GM18858 (cell line): ENCODE measurements around the gene KYNU.
"Not testable (repeated sequence)": the region's sequence is repeated elsewhere in the genome, so short reads cannot be mapped to it uniquely, and the experiment has no call there.

Experiments used
- ATAC-seq: cut with Tn5 transposase; IDR thresholded peaks from one replicate; pipeline ENCODE4 v1.9.1; 2021; ENCODE audit not compliant: unreplicated experiment

Gene KYNU

DNA sequence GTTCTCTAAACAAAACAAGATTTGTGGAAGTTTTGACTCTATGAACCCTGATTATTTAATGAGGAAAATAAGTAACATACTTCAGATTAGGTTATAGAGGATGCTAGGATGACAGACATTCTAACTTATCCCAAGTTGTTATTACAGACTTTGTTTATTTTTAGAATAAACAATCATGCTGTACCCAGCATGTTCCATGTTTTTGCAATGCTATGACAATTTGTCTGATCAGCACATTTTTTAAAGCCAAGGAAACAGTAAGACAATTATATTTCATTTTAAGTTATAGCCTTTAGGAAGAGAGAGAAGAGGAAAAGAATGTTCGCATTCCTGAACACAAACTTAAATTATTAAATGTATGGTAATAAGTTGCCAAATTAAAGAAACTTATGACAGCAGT, 119.8 kb downstream of the KYNU start:
- ATAC-seq: no peak

DNA sequence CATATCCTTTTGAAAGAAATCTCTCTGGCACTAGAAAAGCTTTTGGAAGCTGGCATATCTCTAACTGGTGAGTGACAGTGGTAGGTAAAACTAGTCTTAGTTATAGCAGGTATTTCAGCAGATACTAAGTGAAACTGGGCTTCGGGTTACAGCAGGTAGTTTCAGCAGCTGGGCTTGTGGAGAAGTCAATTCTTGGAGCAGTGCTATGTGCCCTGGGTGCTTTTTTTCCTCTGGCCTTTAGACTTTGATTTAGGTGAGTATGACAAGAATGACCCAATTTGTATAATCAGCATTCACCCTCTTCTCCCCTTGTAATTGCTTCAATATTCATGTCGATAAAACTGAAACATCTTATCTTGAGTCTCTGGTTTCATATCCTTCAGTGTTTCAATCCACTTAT, 123.1 kb downstream of the KYNU start:
- no peak for ATAC-seq

DNA sequence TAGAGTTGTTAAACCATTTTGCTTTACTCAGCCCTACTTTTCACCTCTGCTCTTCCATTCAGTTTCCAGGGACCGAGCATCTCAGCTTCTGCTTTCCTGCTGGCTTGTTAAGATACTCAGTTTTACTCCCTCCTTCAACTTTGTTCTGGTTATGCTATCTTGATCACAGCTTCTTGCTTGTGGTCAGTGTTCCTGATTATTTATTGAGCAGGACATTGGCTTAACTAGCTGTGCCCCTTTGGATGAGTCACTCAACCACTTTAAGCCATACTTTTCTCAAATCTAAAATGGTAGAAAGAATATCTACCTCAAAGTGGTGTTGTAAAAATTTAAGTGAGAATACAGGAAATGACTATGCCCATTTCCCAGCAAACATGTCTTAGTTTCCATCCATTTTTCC, 124.0 kb downstream of the KYNU start:
- no peak for ATAC-seq

DNA sequence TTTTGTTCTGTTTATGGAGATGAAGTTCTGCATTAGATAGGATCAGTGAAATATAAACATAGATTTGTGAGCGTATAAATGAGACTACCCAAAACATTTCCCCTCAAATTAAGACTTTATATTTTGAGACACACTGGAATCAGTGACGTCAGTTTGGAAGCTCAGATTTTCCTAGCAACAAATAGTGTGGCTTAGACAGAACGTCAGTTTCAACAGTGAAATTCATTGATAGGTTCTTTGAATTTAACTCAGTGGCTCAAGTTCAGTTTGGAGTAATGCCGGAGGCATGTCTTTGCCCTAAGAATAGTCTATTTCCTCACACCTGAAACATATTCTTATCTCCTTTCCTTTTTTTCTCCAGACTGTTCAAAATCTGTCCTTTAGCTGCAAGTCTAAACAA, 138.2 kb downstream of the KYNU start:
- ATAC-seq: no peak

DNA sequence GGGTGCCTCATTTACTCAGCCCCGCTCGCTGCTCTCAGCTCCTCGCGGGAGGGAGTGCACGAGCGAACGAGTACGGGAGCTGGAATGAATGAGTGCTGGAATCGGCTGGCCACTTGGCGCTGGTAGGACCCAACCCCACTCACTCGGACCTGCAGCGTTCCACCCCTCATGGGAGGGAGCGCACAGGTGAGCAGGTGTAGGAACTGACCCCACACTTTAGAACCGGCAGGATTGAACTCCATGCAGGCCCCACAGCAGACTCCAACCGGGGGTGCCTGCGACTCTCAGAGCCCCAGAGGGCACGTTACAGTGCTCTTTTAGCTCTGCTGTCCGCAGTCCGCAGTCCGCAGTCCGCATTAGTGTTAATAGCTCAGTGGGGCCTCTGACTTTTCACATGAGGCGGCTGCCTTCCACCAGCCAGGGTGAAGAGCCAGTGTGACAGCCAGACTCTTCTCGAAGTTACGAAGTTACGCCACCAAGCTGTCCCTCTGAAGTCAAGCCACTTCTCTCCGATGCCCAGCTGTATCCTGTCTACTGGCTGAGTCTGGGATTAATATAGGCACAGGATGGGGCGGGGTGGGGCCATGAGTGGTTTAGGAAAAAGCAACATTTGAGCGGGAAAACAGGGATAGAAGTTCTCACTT, 149.1 kb downstream of the KYNU start:
- no peak for ATAC-seq

DNA sequence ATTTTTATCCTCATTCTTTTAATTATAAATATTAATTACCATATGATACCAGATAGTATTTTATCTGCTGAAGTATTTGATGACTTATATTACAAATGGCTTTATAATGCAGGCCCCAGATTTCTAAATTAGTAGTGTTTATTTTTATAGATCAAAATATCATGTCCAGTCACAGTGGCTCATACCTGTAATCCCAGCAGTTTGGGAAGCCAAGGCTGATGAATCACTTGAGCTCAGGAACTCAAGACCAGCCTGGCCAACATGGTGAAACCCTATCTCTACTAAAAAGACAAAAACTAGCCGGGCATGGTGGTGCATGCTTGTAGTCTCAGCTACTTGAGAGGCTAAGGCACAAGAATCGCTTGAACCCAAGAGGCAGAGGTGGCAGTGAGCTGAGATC, 151.7 kb downstream of the KYNU start:
- ATAC-seq: no peak

DNA sequence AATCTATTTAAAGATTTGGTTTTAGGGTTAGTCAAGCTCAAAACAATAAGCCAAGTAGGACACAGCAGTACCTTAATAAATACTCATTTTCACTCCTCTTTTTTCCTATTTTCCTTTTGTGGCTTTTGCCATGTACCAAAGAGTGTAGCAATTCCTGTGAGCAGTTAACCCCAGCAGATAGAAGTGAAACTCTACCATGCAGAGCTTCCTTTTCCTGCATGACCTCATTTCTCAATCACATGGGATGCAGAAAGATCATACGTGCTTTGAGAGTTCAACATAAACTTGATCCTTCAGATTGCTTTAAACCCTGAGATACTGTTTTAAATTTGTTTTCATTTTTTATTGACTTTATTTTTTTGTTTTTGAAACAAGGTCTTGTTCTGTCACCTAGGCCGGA, 152.7 kb downstream of the KYNU start:
- ATAC-seq: peak; percentile 44

DNA sequence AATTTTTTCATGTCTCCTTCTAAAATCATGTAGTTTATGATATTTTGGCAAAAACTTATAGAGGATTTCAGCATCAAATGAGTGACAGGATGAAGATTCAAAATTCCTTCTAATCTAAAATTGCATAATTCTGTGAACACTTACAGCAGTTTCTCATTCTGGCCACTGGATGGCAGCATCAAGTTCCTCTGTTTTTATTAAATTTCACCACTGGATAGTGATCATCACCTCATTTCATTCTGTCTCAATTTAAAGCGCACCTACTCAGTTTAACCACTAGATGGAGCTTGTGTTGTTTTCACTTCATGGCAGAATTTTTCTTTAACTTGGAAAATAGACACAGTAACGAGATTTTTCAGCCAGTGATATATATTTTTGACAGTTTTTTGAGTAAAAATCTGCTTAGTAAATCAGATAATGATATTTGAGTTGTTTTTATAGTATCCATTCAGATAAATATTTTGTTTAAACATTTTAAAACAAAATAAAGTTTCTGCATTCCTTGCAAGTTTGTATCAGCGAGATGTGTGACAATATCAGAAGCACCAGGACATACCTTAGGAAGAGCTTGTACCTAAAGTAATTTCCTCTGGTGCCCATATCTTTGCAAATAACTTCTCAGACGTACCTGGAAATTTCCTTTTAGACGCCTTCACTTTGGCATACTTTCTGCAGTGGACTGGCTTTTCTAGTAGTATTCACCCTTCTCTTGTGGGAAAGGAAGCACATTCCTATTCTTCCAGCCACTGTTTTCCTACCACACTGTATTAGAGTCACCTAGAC, 157.0 kb downstream of the KYNU start:
- peak; percentile 84 for ATAC-seq

DNA sequence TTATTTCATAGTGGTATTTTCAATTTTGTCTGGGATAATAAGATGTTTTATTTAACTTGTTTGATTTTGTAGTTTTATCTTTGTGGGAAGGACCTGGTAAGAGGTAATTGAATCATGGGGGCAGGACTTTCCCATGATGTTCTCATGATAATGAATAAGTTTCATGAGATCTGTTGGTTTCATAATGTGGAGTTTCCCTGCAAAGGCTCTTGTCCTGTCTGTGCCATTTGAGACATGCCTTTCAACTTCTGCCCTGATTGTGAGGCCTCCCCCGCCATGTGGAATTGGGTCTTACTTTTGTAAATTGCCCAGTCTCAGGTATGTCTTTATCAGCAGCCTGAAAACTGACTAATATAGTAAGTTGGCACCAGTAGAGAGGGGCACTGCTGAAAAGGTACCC, 174.0 kb downstream of the KYNU start:
- ATAC-seq: no peak

DNA sequence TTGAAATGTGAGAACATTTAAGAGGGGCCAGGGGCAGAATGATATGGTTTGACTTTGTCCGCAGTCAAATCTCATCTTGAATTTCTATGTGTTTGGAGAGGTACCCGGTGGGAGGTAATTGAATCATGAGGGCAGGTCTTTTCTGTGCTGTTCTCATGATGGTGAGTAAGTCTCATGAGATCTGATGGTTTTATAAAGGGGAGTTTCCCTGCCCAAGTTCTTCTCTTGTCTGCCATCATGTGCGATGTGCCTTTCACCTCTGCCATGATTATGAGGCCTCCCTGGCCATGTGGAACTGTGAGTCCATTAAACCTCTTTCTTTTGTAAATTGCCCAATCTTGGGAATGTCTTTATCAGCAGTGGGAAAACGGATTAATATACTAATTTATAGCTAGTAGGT, 176.0 kb downstream of the KYNU start:
- ATAC-seq: not testable (repeated sequence)

DNA sequence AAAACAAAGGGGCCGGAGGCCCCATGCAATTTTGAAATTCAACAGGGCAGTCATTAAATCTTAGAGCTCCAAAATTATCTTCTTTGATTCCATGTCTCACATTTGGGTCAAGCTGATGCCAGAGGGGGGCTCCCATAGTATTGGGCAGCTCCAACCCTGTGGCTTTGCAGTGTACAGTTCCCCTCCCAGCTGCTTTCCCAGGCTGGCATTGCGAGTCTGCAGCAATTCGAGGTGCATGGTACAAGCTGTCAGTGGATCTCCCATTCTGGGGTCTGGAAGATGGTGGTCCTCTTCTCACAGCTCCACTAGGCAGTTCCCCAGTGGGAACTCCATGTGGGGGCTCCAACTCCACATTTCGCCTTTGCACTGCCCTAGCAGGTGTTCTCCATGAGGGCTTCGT, 179.1 kb downstream of the KYNU start:
- ATAC-seq: no peak

DNA sequence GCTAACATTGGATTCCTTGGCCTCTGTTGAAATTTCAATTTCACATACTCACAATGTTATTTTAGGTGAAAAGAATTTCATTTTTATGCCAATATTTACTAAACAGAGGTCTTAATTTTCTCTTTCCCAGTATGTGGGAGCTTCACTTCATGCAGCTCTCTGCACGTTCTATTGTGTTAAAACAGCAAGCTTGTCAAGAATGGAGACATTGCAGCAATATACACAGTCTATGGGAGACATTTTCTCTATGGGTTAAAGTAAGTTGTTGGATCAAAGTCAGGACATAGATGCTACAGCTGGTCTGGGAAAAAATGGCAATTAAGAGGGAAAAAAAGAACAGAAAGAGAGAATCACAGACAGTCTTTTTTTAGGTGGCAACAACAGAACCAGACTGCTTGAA, 181.4 kb downstream of the KYNU start:
- no peak for ATAC-seq

DNA sequence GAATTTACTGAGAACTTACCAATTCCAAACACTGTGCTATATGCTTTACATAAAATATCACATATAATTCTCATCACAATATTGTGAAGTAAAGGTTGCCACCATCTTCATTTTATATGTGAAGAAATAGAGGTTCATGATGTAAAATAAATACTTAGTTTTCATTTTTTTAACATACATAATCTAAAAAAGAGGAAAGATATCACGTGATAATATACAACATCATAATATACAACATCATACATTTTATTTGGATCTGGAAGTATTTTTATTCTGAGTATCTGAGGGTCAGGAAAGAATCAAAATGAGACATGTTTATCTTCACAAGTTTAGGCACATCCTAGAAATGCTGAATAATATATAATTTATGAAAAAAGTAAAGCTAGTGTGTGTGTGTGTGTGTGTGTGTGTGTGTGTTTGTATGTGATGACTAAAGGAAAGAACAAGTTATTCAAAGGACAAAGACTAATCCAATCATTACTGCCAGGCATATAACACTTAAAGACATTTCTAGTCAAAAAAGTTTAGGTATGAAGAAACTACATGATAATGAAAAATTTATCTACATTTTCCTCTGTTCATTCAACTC, 186.2 kb downstream of the KYNU start:
- no peak for ATAC-seq

DNA sequence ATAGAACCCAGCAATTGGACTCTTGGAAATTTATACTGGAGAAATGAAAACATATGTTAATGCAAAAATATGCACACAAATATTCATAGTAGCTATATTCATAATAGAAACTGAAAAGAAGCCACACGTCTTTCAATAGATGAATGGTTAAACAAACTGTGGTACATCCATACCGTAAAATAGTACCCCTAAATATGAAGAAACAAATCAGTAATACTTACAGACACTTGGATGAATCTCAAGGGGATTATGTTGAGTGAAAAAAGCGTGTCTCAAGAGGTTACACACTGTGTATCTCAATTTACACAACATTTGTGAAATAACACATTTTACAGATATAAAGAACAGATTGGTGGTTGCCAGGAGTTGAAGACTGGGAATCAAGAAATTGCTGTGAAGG, 190.6 kb downstream of the KYNU start:
- no peak for ATAC-seq

DNA sequence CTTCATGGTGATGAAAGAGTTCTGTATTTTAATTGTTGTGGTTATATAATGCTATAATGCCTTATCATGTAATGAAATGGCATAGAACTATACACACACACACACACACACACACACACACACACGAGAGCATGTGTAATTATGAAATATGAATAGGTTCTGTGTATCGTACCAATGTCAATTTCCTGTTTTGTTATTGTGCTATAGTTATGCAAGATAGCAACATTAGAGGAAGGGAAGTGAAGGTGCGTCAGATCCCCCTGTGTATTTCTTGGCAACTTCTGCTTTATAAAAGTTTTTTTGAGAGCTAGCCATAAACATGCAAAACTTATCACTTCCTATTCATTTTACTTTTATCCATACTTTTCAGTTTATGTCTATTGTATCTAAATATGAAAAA, 191.0 kb downstream of the KYNU start:
- ATAC-seq: no peak

DNA sequence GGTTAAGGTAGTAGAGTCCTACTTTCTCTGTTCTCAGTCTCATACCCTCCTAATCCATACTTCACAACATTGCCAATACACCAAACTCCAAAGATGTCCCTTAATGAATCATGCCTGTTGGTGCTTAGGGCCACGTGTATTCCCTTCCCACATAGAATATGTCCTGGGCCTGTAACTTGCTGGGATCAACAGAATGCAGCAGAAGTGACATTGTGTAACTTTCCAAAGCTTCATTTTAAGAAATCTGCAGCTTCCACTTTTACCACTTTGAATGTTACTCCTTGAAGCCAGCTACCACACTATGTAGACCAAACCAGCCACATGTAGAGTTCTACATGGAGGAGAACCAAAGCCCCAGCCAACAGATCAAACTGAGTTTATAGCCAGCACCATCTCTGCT, 193.2 kb downstream of the KYNU start:
- ATAC-seq: no peak

DNA sequence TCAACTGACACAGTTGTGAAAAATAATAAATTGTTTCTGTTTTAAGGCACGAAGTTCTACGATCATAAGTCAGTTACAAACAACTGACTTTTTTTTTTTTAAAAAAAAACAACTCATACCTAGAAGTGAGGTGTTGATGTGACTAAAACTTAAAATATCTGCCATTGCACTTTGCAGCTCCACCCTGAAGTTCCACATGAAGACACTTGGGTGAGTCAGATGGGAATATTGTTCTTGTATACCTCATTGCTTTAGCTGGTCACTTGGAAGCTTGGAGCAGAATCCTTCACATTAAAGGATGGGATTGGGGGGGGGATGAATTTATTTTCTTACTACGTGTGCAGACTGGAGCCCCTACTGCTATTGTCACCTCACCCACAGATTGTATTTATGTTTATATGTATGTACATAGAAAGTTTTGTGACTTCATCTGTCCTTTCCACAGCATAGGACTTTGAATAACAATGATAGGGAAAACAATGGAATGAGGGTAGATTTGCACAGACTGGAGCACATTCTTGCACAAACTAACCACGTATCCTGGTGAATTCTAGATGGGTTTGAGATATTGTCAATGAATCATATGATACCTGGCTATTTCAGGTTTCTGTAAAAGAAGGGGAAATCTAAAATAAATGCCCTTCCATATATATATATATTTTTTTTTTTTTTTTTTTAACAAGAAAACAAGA, 193.9 kb downstream of the KYNU start:
- no peak for ATAC-seq

DNA sequence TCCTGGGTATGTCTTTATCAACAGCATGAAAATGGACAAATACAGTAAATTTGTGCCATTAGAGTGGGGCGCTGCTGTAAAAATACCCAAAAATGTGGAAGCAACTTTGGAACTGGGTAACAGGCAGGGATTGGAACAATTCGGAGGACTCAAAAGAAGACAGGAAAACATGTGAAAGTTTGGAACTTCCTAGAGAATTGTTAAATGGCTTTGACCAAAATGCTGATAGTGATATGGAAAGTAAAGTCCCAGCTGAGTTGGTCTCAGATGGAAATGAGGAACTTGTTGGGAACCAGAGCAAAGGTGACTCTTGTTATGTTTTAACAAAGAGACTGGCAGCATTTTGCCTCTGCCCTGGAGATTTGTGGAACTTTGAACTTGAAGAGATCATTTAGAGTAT, 197.4 kb downstream of the KYNU start:
- not testable (repeated sequence) for ATAC-seq

DNA sequence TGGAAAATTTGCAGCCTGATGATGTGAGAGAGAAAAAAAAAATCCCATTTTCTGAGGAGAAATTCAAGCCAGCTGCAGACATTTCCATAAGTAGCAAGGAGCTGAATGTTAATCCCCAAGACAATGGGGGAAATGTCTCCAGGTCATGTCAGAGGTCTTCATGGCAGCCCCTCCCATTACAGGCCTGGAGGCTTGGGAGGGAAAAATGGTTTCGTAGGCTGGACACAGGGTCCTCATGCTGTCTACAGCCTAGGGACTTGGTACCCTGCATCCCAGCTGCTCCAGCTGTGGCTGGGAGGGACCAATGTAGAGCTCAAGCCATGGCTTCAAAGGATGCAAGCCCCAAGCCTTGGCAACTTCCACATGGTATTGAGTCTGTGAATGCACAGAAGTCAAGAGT, 198.2 kb downstream of the KYNU start:
- ATAC-seq: no peak

DNA sequence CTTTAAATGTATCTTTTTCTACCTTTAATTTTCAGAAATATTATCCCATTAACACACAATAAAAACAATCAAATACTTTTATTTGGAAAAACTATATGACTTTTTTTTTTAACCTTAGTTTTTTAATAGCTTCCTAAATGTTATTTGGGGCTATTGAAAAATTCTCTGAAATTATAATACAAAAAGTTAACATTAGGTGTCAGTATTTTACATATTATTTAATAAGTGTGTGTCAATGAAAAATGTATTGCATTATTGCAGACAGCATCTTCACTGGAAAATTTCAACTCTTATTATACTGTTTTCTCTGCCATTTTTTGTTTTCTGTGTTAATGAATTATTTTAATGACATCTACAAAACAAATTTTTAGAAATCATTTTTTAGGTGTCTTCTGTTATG, 200.6 kb downstream of the KYNU start:
- no peak for ATAC-seq

DNA sequence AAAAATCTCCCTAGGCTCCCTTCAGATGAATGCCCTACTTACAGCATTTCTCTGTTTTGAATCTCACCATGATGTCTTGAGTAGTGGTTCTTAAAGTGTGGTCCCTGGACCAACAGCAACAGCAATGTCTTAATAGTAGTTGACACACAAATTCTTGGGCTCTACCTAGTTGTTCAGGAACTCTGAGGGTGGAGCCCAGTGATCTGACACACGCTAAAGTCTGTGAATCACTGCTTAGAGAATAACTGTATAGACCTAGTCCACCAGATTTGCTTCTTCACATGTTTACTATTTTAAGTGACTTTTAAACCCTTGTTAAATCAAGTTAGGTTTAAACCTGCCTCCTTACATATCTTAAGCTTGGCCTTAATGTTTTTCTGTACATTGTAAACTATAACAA, 204.2 kb downstream of the KYNU start:
- ATAC-seq: no peak

DNA sequence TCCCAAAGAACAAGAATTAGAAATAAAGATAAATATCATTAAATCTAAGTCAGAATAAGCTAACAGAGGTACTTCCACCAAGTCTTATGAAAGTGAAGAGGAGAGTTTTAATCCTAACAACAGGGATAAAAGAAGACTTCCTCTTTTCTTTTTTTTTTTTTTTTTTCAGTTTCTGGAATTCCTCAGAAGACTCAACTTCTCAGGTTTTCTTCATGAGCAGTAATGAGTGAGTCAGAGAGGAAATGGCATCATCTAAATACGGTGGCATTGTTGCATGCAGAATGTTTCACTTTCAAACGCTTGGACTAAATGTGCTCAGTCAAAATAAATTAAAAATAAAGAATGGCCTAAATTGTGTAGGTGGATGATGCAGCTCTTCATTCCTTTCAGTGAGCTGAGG, 206.2 kb downstream of the KYNU start:
- ATAC-seq: peak; percentile 41
